ENCODE data around the gene RETN.

DNA sequence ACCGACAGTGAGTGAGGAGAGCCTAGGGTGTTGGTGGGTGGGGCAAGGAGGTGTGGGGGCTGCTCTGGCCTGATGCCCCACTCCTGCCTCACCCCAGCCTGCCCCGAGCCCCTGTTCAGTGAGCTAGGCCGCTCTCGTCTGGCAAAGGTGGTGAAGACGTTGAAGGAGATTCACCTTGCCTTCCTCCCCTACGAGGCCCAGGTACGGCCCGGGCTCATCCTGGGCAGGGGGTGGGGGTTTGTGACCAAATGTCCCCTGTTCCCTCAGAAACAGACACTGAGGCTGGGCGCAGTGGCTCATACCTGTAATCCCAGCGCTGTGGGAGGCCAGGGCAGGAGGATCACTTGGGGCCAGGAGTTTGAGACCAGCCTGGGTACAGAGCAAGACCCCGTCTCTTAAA, 28.0 kb upstream of the RETN start:
- TF ChIP-seq, protein P1, sequence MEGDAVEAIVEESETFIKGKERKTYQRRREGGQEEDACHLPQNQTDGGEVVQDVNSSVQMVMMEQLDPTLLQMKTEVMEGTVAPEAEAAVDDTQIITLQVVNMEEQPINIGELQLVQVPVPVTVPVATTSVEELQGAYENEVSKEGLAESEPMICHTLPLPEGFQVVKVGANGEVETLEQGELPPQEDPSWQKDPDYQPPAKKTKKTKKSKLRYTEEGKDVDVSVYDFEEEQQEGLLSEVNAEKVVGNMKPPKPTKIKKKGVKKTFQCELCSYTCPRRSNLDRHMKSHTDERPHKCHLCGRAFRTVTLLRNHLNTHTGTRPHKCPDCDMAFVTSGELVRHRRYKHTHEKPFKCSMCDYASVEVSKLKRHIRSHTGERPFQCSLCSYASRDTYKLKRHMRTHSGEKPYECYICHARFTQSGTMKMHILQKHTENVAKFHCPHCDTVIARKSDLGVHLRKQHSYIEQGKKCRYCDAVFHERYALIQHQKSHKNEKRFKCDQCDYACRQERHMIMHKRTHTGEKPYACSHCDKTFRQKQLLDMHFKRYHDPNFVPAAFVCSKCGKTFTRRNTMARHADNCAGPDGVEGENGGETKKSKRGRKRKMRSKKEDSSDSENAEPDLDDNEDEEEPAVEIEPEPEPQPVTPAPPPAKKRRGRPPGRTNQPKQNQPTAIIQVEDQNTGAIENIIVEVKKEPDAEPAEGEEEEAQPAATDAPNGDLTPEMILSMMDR (IDR thresholded peaks at IDR 0.05): no peak
- TF ChIP-seq POLR2A (IDR thresholded peaks at IDR 0.05): no peak
